8988T (cell line): ENCODE data around the gene ZNF268.
"Not testable (repeated sequence)": the region's sequence is repeated elsewhere in the genome, so short reads cannot be mapped to it uniquely, and the experiment has no call there.

Experiments used
- DNase-seq: peaks from one replicate; pipeline ENCODE4 v3.0.0; 2011

The ZNF268 gene

GRCh38 chr12:133227281-133227852 is 46.1 kb downstream of the ZNF268 start:
- no peak for DNase-seq

DNA sequence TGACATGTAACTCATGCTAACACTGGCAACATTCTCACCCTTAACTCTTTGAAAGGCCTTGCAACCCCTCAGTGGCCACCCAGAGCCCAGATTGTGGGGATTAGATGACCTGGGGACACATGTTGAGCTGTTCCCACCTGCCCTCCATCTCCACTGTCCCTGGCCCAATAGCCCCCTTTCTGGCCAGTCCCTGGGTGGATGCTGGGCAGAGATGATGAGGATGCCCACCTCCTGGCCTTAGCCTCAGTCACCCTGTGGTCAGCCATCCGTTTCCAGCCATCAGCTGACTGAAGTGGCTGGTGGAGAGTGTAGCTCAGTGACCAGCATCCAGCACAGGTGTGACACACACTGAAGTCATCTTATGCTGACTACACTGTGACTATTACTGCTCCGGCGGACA is 49.7 kb downstream of the ZNF268 start:
- DNase-seq, result no peak

GRCh38 chr12:133233006-133233405 is 51.7 kb downstream of the ZNF268 start:
- no peak for DNase-seq

GRCh38 chr12:133233993-133234564 is 52.8 kb downstream of the ZNF268 start:
- DNase-seq, result no peak

GRCh38 chr12:133234971-133235370 is 53.7 kb downstream of the ZNF268 start:
- no peak for DNase-seq

DNA sequence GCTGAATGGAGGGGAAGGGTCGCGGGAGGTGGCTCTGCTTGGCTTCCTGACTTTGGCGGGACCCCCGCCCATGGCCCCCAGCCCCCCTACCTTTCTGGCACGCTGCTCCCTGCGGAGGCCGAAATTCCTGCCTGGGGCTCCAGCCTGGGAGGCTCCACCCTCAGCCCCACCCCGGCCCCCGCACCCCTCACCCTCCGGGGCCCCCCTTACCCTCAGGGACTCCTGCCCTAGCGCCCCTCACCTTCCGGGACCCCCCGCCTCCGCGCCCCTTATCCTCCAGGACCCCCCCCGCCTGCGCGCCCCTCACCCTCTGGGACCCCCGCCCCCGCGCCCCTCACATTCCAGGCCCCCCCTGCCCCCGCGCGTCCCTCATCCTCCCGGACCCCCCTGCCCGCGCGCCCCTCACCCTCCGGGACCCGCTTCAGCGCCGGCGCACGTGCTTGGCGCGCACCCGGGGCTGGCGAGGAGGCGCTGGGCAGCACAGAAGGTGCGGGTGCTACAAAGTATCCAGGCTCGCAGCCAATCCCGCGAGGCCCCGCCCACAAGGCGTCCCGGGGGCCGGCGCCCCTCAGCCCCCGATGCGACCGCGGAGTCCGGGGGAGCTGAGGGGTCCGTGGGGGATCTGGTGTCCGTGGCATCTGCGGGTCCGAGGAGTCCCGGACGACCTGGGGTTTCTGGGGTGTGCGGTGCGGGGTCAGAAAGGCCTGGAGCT is 54.3 kb downstream of the ZNF268 start, which contains the start of gene ANHX:
Gene ANHX, minus strand, starts transcription at position 477 of the 712 bp plus-strand sequence. CDS start 1,521 bp downstream, outside the sequence.
- DNase-seq, result no peak

DNA sequence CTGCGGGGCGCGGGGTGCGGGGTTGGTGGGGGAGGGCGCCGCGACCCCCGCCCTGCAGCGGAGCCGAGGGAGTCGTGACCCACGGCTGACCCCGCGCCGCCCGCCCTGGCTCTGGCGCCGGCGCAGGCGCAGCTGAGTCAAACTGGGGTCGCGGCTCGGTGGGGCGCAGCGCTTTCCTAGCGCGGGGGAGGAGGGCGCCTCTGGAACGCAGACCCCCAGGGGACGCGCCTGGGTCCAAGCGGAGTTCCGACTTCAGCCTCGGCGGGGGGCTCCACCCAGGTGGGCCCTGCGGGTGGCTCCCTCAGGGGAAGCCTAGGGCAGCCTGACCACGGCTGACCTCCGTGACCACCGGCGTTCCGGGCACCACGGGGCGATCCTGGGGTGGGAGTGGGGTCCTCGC is 54.8 kb downstream of the ZNF268 start:
- no peak for DNase-seq

GRCh38 chr12:133236556-133236955 is 55.3 kb downstream of the ZNF268 start:
- no peak for DNase-seq

- no peak for DNase-seq
Measured at GRCh38 chr12:133251732-133252131, 70.4 kb downstream of the ZNF268 start.

DNA sequence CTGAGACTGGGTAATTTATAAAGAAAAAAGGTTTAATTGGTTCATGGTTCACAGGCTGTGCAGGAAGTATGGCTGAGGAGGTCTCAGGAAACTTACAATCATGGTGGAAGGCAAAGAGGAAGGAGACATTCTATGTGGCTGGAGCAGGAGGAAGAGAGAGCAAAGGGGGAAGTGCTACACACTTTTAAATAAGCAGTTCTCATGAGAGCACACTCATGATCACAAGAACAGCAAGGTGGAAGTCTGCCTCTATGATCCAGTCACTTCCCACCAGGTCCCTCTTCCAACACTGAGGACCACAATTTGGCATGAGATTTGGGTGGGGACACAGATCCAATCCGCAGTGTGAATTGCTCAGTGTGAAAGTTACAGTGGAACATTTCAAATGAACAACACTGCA is 74.5 kb downstream of the ZNF268 start:
- not testable (repeated sequence) for DNase-seq

- no peak for DNase-seq
Measured at GRCh38 chr12:133256321-133256720, 75.0 kb downstream of the ZNF268 start.

DNA sequence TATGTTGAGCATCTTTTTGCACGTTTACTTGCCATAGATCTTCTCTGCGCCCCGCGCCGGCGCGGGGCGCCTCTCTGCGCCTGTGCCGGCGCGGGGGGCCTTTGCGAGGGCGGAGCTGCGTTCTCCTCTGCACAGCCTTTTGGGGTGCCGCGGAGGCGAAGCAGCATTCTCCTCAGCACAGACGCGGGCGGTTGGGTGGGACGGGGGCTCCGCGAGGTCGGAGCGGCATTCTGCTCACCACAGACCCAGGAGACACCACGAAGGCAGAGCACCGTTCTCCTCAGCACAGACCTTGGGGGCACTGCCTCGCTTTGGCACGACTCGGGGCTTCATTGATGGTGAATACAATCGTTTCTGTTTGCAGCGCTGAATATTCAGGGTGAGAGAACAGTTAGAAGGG is 82.9 kb downstream of the ZNF268 start:
- DNase-seq, result no peak
